ENCODE measurements around the gene TMEM132D.

- TF ChIP-seq EZH2 (IDR thresholded peaks at IDR 0.05; ENCODE audit: borderline replicate concordance): no peak
- no peak for TF ChIP-seq CTCF (IDR thresholded peaks at IDR 0.05; ENCODE audit: poor library complexity)
- TF ChIP-seq EZH2phosphoT487 (IDR thresholded peaks at IDR 0.05; ENCODE audit: low read depth, severe bottlenecking, unreplicated experiment): no peak
Observed at GRCh38 chr12:129052373-129052772, 851.5 kb downstream of the TMEM132D start.
